ENCODE measurements around the gene TNNI2. TPM values are rescaled to one million over a fixed set of nuclear protein-coding genes. Genes with fewer than 3 reads are reported as not detected.
"Not testable (repeated sequence)": the region's sequence is repeated elsewhere in the genome, so short reads cannot be mapped to it uniquely, and the experiment has no call there.

TNNI2 gene
- total and polyA plus RNA-seq, 5 donors from 2014 or later, result not detected

GRCh38 chr11:1803835-1804519 is 34.8 kb upstream of the TNNI2 start:
- not testable (repeated sequence) for H3K36me3 Mint-ChIP-seq; H3K4me1 ChIP-seq (ENCODE audit: control insufficient read depth, insufficient read depth, low read length, poor library complexity, severe bottlenecking); H3K4me1 Mint-ChIP-seq; H3K27me3 Mint-ChIP-seq; H3K4me3 ChIP-seq (ENCODE audit: low read depth, low read length); H3K9me3 ChIP-seq (ENCODE audit: control insufficient read depth in 2 of 2, low read length in 2 of 2); ATAC-seq (ENCODE audit: low read depth in 2 of 2); H3K36me3 ChIP-seq (ENCODE audit: control insufficient read depth, insufficient read depth, low read length); H3K27me3 ChIP-seq (ENCODE audit: control insufficient read depth, insufficient read depth, low read length); DNase-seq; H3K27ac ChIP-seq (ENCODE audit: insufficient read depth, low read length, poor library complexity, severe bottlenecking); H3K27ac Mint-ChIP-seq; H3K4me3 Mint-ChIP-seq; H3K9me3 Mint-ChIP-seq

- ATAC-seq (ENCODE audit: low read depth in 2 of 2) (no peak), DNase-seq (no peak)
- no peaks in the 10 kb centered on the region for H3K27me3 ChIP-seq (ENCODE audit: control insufficient read depth, insufficient read depth, low read length)
- Mint-ChIP-seq H3K27ac (no peak overlapping the region), H3K27me3 (peaks cover 6% of the 10 kb centered on the region), H3K36me3 (no peaks in the 10 kb centered on the region), H3K9me3 (peaks cover 0 to 5% (median 0%) of the 10 kb centered on the region in 7 donors), H3K4me1 (peaks cover 0 to under 1% (median 0%) of the 10 kb centered on the region in 4 donors), H3K4me3 (no peak overlapping the region)
- H3K4me3 ChIP-seq (ENCODE audit: low read depth, low read length), result no peak overlapping the region
- H3K9me3 ChIP-seq (ENCODE audit: control insufficient read depth in 2 of 2, low read length in 2 of 2), result no peaks in the 10 kb centered on the region
- no peaks in the 10 kb centered on the region for H3K36me3 ChIP-seq (ENCODE audit: control insufficient read depth, insufficient read depth, low read length)
- no peak overlapping the region for H3K27ac ChIP-seq (ENCODE audit: insufficient read depth, low read length, poor library complexity, severe bottlenecking)
- H3K4me1 ChIP-seq (ENCODE audit: control insufficient read depth, insufficient read depth, low read length, poor library complexity, severe bottlenecking), result no peaks in the 10 kb centered on the region
Observed at GRCh38 chr11:1805525-1805924, 33.3 kb upstream of the TNNI2 start.

- Histone ChIP-seq H3K27ac (ENCODE audit: insufficient read depth, low read length, poor library complexity, severe bottlenecking) (no peak overlapping the region), H3K4me1 (ENCODE audit: control insufficient read depth, insufficient read depth, low read length, poor library complexity, severe bottlenecking) (no peaks in the 10 kb centered on the region), H3K9me3 (ENCODE audit: control insufficient read depth in 2 of 2, low read length in 2 of 2) (no peaks in the 10 kb centered on the region), H3K36me3 (ENCODE audit: control insufficient read depth, insufficient read depth, low read length) (no peaks in the 10 kb centered on the region), H3K4me3 (ENCODE audit: low read depth, low read length) (no peak overlapping the region), H3K27me3 (ENCODE audit: control insufficient read depth, insufficient read depth, low read length) (no peaks in the 10 kb centered on the region)
- Mint-ChIP-seq H3K27ac (no peak overlapping the region), H3K27me3 (peaks cover 6% of the 10 kb centered on the region), H3K9me3 (peaks cover 0 to 5% (median 0%) of the 10 kb centered on the region in 7 donors), H3K4me3 (no peak overlapping the region), H3K4me1 (peaks cover 0 to 5% (median 0%) of the 10 kb centered on the region in 4 donors), H3K36me3 (no peaks in the 10 kb centered on the region)
- DNase-seq (no peak), ATAC-seq (ENCODE audit: low read depth in 2 of 2) (no peak)
Observed at GRCh38 chr11:1807264-1807995, 31.4 kb upstream of the TNNI2 start.

- H3K36me3 ChIP-seq (ENCODE audit: control insufficient read depth, insufficient read depth, low read length), result no peaks in the 10 kb centered on the region
- Mint-ChIP-seq H3K36me3 (no peaks in the 10 kb centered on the region), H3K4me1 (peaks cover 0 to 5% (median 0%) of the 10 kb centered on the region in 4 donors), H3K4me3 (no peak overlapping the region), H3K27me3 (peaks cover 5% of the 10 kb centered on the region), H3K9me3 (peaks cover 0 to 5% (median 0%) of the 10 kb centered on the region in 7 donors), H3K27ac (no peak overlapping the region)
- H3K4me3 ChIP-seq (ENCODE audit: low read depth, low read length), result no peak overlapping the region
- no peak for ATAC-seq (ENCODE audit: low read depth in 2 of 2)
- DNase-seq, result no peak
- no peak overlapping the region for H3K27ac ChIP-seq (ENCODE audit: insufficient read depth, low read length, poor library complexity, severe bottlenecking)
- no peaks in the 10 kb centered on the region for H3K4me1 ChIP-seq (ENCODE audit: control insufficient read depth, insufficient read depth, low read length, poor library complexity, severe bottlenecking)
- H3K9me3 ChIP-seq (ENCODE audit: control insufficient read depth in 2 of 2, low read length in 2 of 2), result no peaks in the 10 kb centered on the region
- no peaks in the 10 kb centered on the region for H3K27me3 ChIP-seq (ENCODE audit: control insufficient read depth, insufficient read depth, low read length)
Observed at GRCh38 chr11:1810761-1811160, 28.0 kb upstream of the TNNI2 start.

- no peaks in the 10 kb centered on the region for H3K36me3 ChIP-seq (ENCODE audit: control insufficient read depth, insufficient read depth, low read length)
- H3K4me1 ChIP-seq (ENCODE audit: control insufficient read depth, insufficient read depth, low read length, poor library complexity, severe bottlenecking), result no peaks in the 10 kb centered on the region
- H3K27me3 ChIP-seq (ENCODE audit: control insufficient read depth, insufficient read depth, low read length), result no peaks in the 10 kb centered on the region
- no peaks in the 10 kb centered on the region for H3K36me3 Mint-ChIP-seq
- peaks cover 0 to 6% (median 0%) of the 10 kb centered on the region in 7 donors for H3K9me3 Mint-ChIP-seq
- H3K4me3 ChIP-seq (ENCODE audit: low read depth, low read length), result no peak overlapping the region
- ATAC-seq (ENCODE audit: low read depth in 2 of 2) (no peak), DNase-seq (no peak)
- no peak overlapping the region for H3K27ac ChIP-seq (ENCODE audit: insufficient read depth, low read length, poor library complexity, severe bottlenecking)
- H3K4me1 Mint-ChIP-seq, result peaks cover 0 to 5% (median 0%) of the 10 kb centered on the region in 4 donors
- H3K9me3 ChIP-seq (ENCODE audit: control insufficient read depth in 2 of 2, low read length in 2 of 2), result no peaks in the 10 kb centered on the region
- no peak overlapping the region for H3K4me3 Mint-ChIP-seq
- H3K27me3 Mint-ChIP-seq, result peaks cover 5% of the 10 kb centered on the region
- no peak overlapping the region for H3K27ac Mint-ChIP-seq
Observed at GRCh38 chr11:1812274-1812673, 26.5 kb upstream of the TNNI2 start.

- no peaks in the 10 kb centered on the region for H3K36me3 Mint-ChIP-seq
- H3K4me3 Mint-ChIP-seq, result no peak overlapping the region
- peaks cover 0 to 6% (median 0%) of the 10 kb centered on the region in 7 donors for H3K9me3 Mint-ChIP-seq
- H3K27me3 ChIP-seq (ENCODE audit: control insufficient read depth, insufficient read depth, low read length), result no peaks in the 10 kb centered on the region
- H3K4me1 ChIP-seq (ENCODE audit: control insufficient read depth, insufficient read depth, low read length, poor library complexity, severe bottlenecking), result no peaks in the 10 kb centered on the region
- no peak overlapping the region for H3K4me3 ChIP-seq (ENCODE audit: low read depth, low read length)
- no peaks in the 10 kb centered on the region for H3K36me3 ChIP-seq (ENCODE audit: control insufficient read depth, insufficient read depth, low read length)
- DNase-seq, result no peak
- no peak for ATAC-seq (ENCODE audit: low read depth in 2 of 2)
- H3K9me3 ChIP-seq (ENCODE audit: control insufficient read depth in 2 of 2, low read length in 2 of 2), result peaks cover 0 to under 1% of the 10 kb centered on the region in 2 experiments
- peaks cover 0 to 5% (median 0%) of the 10 kb centered on the region in 4 donors for H3K4me1 Mint-ChIP-seq
- H3K27ac ChIP-seq (ENCODE audit: insufficient read depth, low read length, poor library complexity, severe bottlenecking), result no peak overlapping the region
- H3K27ac Mint-ChIP-seq, result no peak overlapping the region
- peaks cover 5% of the 10 kb centered on the region for H3K27me3 Mint-ChIP-seq
Observed at GRCh38 chr11:1812801-1813200, 26.0 kb upstream of the TNNI2 start.

- H3K9me3 ChIP-seq (ENCODE audit: control insufficient read depth in 2 of 2, low read length in 2 of 2); H3K36me3 Mint-ChIP-seq; H3K27ac Mint-ChIP-seq; H3K4me3 ChIP-seq (ENCODE audit: low read depth, low read length); H3K27me3 ChIP-seq (ENCODE audit: control insufficient read depth, insufficient read depth, low read length); ATAC-seq (ENCODE audit: low read depth in 2 of 2); H3K27ac ChIP-seq (ENCODE audit: insufficient read depth, low read length, poor library complexity, severe bottlenecking); H3K9me3 Mint-ChIP-seq; DNase-seq; H3K4me1 ChIP-seq (ENCODE audit: control insufficient read depth, insufficient read depth, low read length, poor library complexity, severe bottlenecking); H3K4me1 Mint-ChIP-seq; H3K4me3 Mint-ChIP-seq; H3K36me3 ChIP-seq (ENCODE audit: control insufficient read depth, insufficient read depth, low read length); H3K27me3 Mint-ChIP-seq: not testable (repeated sequence)
Observed at GRCh38 chr11:1813356-1813755, 25.4 kb upstream of the TNNI2 start.

Measured in CD4-positive, CD25-positive, alpha-beta regulatory T cell (primary cell).